NCI-H2196 treated with DMSO at 0.1 percent for 48 hours (cell line): ENCODE measurements around the gene CDC42EP3.

Experiments used
- DNase-seq: peaks from one replicate; lab custom pipeline; 2025; ENCODE audit not compliant: unreplicated experiment; lab: John Stamatoyannopoulos, UW

Gene CDC42EP3

DNA sequence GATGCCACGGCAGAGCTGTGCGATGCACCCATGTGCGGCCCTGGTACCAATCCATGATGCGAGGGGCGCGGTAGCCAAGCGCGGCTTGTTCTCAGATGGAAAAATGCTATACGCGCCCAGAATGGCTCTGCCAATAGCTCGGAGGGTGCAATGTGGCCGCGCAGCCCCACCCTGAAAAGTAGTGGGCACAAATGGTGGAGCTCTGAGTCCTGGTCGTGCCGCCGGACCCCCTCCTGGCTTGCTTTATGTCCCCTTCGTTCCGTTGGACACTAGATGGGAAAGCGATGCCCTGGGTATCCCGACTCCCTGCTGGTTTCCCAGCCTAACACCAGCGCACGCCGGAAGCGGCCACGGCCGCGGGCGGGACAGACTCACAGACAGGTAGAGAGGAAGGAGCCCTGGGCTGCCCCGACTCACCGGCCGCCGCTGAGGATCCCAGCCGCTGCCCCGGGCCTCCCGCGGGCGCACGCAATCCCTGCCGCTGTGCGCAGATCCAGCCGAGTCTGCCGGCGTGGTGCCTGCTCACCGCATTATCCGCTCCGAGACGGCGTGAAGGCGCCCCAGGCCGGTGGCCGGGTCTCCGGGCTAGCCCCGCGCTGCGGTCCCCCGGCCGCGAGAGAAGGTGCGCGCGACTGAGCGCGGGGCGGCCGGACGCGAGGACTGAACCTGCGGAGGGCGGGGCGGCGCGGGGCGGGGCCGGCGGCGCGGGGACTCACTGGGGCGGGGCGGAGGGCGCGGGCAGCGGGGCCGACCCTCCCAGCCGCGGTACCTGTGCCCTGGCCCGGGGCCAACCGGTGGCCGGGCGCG is at the start of gene CDC42EP3:
CDC42EP3 (minus strand) TSS at position 634 of the 807 bp plus-strand sequence. CDS start 25,055 bp downstream, outside the sequence.
- peak; percentile 72 for DNase-seq

DNA sequence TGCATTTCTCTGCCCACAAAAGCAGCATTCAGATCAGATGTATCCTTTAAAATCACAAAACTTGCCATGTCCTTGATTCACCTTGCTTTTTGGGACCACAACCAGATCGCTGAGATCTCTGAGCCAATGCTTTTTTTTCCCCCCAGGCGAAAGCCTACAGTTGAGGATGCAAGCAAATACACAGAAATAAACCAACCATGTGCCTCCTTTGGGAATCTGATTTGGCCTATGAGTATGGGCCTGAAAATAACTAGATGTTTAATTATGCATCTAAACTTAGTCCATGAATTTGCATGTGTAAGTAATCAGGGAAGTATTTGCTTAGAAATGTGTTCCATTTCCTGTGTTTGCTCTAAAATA is 49.7 kb upstream of the CDC42EP3 start:
- DNase-seq: no peak

- no peak for DNase-seq
Measured at GRCh38 chr2:37720533-37721200, 49.2 kb upstream of the CDC42EP3 start.

GRCh38 chr2:37718515-37719161 is 47.2 kb upstream of the CDC42EP3 start:
- DNase-seq: no peak

- DNase-seq: no peak
Measured at GRCh38 chr2:37713258-37713700, 41.8 kb upstream of the CDC42EP3 start.

DNA sequence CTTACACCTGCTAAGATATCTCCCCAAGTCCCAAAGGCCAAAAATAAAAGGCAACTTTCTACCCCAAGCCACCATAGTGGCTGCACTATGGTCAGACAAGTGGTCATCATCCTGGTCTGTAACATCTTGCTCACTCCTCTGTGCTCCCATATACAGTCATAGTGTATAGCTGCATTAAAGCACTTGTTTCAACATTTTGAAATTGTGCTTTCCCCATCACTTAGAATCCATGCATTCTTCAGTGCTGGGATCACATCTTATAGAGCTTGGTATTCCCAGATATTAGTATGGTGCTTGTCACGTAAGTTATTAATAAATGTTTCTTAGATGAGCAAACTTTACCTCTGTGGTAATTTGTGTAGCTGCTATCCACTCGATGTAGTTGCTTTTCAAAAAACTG is 40.4 kb upstream of the CDC42EP3 start:
- no peak for DNase-seq

DNA sequence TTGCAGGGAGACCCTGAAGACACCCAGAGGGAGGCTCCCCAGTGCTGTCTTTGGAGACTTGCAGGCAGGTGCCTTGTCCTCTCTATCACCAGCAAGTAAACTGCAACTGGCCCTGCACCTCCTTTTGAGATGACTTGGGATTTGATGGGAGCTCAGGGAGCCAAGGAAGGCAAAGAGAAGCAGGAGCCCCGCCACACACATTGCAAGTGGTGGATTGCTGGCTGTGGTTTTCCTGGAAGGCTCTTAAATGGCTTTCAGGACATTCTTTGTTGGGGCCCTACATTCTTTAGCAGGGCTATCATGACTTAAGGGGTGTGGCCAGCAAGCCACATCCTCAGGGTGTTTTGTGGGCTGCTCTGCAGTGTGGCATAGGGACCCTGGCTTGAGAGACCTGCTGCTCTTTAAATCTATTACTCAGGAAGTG is 39.9 kb upstream of the CDC42EP3 start:
- no peak for DNase-seq

- no peak for DNase-seq
Measured at GRCh38 chr2:37709111-37709510, 37.7 kb upstream of the CDC42EP3 start.

- DNase-seq: no peak
Measured at GRCh38 chr2:37708146-37708545, 36.7 kb upstream of the CDC42EP3 start.

DNA sequence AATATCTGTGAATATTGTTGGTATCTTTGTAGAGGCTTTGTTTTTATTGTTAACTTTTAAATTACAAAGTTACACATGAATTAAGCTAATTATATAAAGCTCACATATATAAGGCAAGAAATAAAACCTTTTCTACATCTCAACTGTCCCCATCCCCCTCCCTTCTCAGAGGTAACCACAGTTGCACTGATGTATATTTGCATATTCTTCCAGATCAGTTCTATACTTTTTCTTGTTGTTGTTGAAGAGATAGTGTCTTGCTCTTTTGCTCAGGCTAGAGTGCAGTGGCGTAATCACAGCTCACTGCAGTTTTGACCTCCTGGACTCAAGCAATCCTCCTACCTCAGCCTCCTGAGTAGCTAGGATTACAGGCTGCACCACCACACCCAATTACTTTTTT is 36.0 kb upstream of the CDC42EP3 start:
- no peak for DNase-seq

GRCh38 chr2:37706334-37707183 is 35.1 kb upstream of the CDC42EP3 start:
- DNase-seq: no peak

DNA sequence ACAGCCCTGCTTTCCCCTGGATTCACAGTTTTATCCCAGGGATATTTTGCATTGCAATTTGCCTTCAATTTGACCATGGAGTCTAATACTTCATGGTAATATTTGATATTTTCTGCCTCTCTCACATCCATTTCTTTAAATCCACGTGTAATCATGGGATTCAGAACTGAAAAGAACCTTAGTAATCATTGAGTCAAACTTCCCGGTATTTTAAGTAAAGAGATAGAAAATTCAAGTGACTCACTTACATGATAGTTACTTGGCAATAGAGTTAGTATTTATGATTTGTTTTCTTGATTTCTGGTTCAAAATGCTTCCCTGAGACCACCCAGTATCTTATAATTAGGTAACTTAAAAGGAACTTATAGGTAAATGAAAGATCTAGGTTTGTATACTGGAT is 33.7 kb upstream of the CDC42EP3 start:
- DNase-seq: no peak

DNA sequence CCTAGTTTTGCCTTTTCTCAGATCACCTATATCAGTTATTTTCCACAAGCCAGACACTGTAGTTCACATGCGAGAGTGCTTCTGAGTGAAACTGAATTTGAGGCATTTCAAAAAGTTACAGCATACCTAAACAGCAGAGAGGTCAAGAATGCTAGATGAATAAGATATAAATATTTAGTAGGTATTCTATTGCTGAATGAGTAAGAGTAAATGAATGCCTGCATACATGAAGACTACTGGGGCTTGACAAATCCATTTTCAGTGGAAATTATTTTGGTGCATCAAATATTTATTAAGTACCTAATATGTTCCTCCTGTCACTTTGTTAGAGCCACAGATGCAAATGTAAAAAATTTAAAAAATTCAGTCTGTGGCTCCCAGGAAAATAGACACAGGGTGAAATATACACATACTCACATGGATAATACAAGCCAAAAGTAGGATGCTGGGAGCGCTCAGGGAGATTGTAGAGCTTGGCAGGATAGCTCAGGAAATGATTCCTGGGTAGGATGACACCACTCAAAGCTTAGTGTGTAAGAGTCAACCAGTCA is 27.6 kb upstream of the CDC42EP3 start:
- DNase-seq: no peak

DNA sequence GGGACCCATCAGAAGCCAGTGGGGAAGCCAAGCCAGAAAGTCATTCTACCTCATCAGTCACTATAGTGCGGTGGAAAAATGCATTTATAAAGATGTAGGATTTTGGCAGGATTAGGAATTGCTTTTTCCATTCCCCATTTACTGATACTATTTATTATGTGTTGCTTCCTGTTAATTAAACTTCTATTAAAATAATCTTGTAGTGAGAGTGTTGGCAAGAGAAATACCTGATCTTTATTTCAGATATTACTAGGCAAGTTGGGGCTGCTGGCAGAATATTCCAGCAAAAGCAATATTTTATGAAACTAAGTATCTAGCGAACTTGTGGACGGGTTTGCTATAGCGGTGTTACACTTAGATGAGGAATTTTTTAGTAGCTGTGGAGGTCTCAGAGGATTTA is 23.9 kb upstream of the CDC42EP3 start:
- no peak for DNase-seq

GRCh38 chr2:37692711-37693110 is 21.3 kb upstream of the CDC42EP3 start:
- DNase-seq: no peak

DNA sequence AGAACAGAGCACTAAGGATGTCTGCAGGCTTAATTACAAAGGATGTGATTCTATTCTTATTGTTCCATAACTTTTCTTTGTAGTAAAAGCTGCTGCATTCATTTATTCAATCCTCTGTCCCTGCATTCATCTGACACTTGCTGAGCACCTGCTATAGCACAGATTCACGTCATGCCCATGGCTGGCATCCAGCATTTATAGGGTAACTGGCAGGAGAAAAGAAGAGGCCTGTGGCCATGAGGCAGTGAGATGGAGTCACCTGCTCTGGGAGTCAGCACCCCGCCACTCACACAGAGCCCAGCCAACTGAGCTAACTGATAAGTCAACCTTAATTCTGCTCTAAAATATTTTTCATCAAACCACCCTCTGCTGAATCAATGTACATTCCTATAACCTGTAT is 18.3 kb upstream of the CDC42EP3 start:
- peak; percentile 41 for DNase-seq

DNA sequence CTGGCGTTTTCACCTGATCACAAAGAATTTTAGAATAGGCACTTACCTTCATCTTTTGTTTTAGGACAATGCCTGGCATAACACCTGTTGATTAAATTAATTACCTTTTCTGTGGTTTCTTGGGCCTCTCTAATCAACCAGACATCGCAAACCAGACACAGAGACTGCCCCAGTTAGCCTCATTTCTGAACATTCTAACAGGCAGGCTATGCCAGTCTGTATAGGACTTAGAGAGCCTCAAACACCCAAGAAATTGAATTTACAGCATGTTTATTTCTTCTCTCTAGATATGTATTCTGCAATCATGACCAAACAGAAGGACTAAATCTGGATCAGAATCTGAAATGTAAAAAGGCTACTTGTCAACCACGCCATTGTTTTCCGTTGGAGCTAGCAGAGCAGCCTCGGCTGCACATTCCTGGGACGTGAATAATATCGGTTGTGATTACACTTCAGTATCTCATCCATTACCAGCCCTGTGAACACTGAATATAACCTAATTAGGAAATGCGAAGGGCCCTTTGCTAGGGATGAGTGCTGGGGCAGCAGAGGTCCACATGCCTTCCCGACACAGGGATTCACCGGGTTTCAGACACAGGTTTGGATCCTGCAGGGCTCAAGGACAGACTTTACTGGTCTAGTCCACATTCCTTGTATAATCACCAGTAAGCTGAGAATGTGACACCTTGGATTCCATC is 17.5 kb upstream of the CDC42EP3 start:
- DNase-seq: peak; percentile 33

GRCh38 chr2:37686792-37687526 is 15.5 kb upstream of the CDC42EP3 start:
- DNase-seq: no peak

DNA sequence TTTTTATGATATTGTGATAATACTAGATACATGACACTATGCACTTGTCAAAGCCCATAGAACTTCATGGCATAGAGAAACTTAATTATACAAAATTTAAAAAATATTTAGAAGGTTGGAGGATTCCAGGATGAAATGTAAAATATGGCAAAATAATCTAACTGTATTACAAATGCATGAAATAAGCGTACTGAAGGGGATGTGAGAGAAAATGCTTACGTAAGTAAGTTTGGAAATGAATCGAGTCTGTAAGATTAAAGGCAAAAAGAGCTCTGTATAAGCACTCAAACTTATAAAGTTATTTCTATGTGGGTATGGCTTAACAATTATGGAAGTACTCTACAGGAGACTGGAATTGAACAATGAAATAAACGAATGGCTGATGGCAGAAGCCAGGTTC is 13.4 kb upstream of the CDC42EP3 start:
- DNase-seq: no peak
